Endothelial cell of umbilical vein (primary cell): ENCODE results near the gene DMD. TPM values are rescaled to one million over a fixed set of nuclear protein-coding genes. Genes with fewer than 3 reads are reported as not detected.

Experiments used
- BruUV-seq: library from RNA; stranded (reverse); fragments of 400-500 nt; replicated peaks from 2 replicates; lab custom pipeline; 2021; lab: Mats Ljungman, UMichigan
- CTCF ChIA-PET: fragments of 300-600, 350-600 bp; sonication (Branson Sonifier 250); formaldehyde crosslinking; loops from one replicate; lab custom pipeline; 2021; ENCODE audit warnings: antibody characterized with exemption, inconsistent platforms; lab: Charles Lee
- POLR2A ChIA-PET: fragments of 300-600, 350-600 bp; sonication (Branson Sonifier 250); formaldehyde crosslinking; loops from one replicate; lab custom pipeline; 2021; ENCODE audit warnings: antibody characterized with exemption, inconsistent platforms; lab: Charles Lee
- DNase-seq: peaks from one replicate; pipeline ENCODE4 v3.0.0-alpha.2; 2011; ENCODE audit warnings: low read depth, low spot score
- FAIRE-seq: peaks from 2 replicates; lab custom pipeline; 2011; peaks lifted over from hg19 to GRCh38; lab: Jason Lieb, UNC
- H2AFZ ChIP-seq: 2 replicates; pipeline ENCODE4 v1.6.0; 2012; ENCODE audit warnings: low read depth, low read length, control low read depth, inconsistent platforms
- H3K27ac ChIP-seq: 2 replicates; pipeline ENCODE4 v1.5.1; 2011; ENCODE audit warnings: low read depth, mild to moderate bottlenecking, control low read depth, low read length, moderate library complexity; ENCODE audit not compliant: insufficient read depth
- H3K27me3 ChIP-seq, 2 experiments: 2 replicates each; pipeline versions ENCODE4 v1.6.0 to v1.6.1; 2011; ENCODE audit warnings: low read length in 2 of 2, mixed read lengths in 1 of 2; ENCODE audit not compliant: control insufficient read depth in 2 of 2, insufficient read depth in 2 of 2
- H3K36me3 ChIP-seq, 2 experiments: 2 replicates in 1 of 2; 3 replicates in 1 of 2; pipeline ENCODE4 v1.5.1; 2011; ENCODE audit warnings: low read length in 2 of 2, mild to moderate bottlenecking in 1 of 2, moderate library complexity in 1 of 2; ENCODE audit not compliant: control insufficient read depth in 2 of 2, insufficient read depth in 2 of 2; ENCODE audit errors: extremely low read depth in 1 of 2
- H3K4me1 ChIP-seq: 3 replicates; pipeline ENCODE4 v1.5.1; 2011; ENCODE audit warnings: mild to moderate bottlenecking, low read length; ENCODE audit not compliant: control insufficient read depth, insufficient read depth; ENCODE audit errors: extremely low read depth
- H3K4me2 ChIP-seq: 2 replicates; pipeline ENCODE4 v1.6.1; 2011; ENCODE audit warnings: low read length, control low read depth, mixed read lengths; ENCODE audit not compliant: insufficient read depth
- H3K4me3 ChIP-seq, 3 experiments: fragments of 200-600 bp in 1 of 3; sonication (generic), shearing (Covaris generic) in 1 of 3; replicated peaks in 1 of 3; 2 replicates each; pipeline ENCODE4 v1.5.1; 2011 to 2016; ENCODE audit warnings: control low read depth in 3 of 3, low read length in 3 of 3, mild to moderate bottlenecking in 2 of 3, inconsistent platforms in 1 of 3, low read depth in 1 of 3, moderate library complexity in 1 of 3; ENCODE audit not compliant: insufficient read depth in 1 of 3
- H3K79me2 ChIP-seq: 2 replicates; pipeline ENCODE4 v1.6.0; 2012; ENCODE audit warnings: low read length, inconsistent platforms; ENCODE audit not compliant: control insufficient read depth, insufficient read depth
- H3K9ac ChIP-seq: replicated peaks from 2 replicates; pipeline ENCODE3; 2011; ENCODE audit warnings: low read length, control low read depth; ENCODE audit not compliant: insufficient read depth; ENCODE audit errors: extremely low read depth
- H3K9me1 ChIP-seq: replicated peaks from 3 replicates; pipeline ENCODE4 v1.6.0; 2011; ENCODE audit warnings: mild to moderate bottlenecking, low read length; ENCODE audit not compliant: control insufficient read depth, insufficient read depth; ENCODE audit errors: extremely low read depth
- H3K9me3 ChIP-seq: replicated peaks from 2 replicates; pipeline ENCODE4 v1.5.1; 2012; ENCODE audit warnings: low read length, inconsistent platforms; ENCODE audit not compliant: control insufficient read depth, insufficient read depth
- H4K20me1 ChIP-seq: replicated peaks from 2 replicates; pipeline ENCODE3; 2011; ENCODE audit warnings: mild to moderate bottlenecking, low read length; ENCODE audit not compliant: control insufficient read depth, insufficient read depth; ENCODE audit errors: extremely low read depth
- EZH2 ChIP-seq: IDR thresholded peaks from 2 replicates; pipeline ENCODE4 v1.6.1; 2012; ENCODE audit warnings: borderline replicate concordance, low read depth, mild to moderate bottlenecking, moderate library complexity, low read length, inconsistent platforms; ENCODE audit not compliant: severe bottlenecking
- FOS ChIP-seq: IDR thresholded peaks from 2 replicates; pipeline ENCODE4 v1.6.1; 2011; ENCODE audit warnings: mild to moderate bottlenecking, low read length, moderate library complexity, borderline replicate concordance; ENCODE audit not compliant: insufficient read depth
- GATA2 ChIP-seq: IDR thresholded peaks from 2 replicates; pipeline ENCODE4 v1.7.0; 2011; ENCODE audit warnings: low read depth, mild to moderate bottlenecking, moderate library complexity, mixed read lengths, low read length; ENCODE audit not compliant: insufficient read length, insufficient read depth
- JUN ChIP-seq: IDR thresholded peaks from 2 replicates; pipeline ENCODE4 v1.6.1; 2011; ENCODE audit warnings: borderline replicate concordance, low read depth; ENCODE audit not compliant: insufficient read length, insufficient read depth
- MAX ChIP-seq: IDR thresholded peaks from 2 replicates; pipeline ENCODE4 v1.6.1; 2011; ENCODE audit not compliant: insufficient read depth, insufficient read length
- MYC ChIP-seq: IDR thresholded peaks from one replicate; pipeline ENCODE4 v1.6.1; 2011; ENCODE audit warnings: mild to moderate bottlenecking, low read depth, low read length
- POLR2A ChIP-seq: IDR thresholded peaks from 2 replicates; pipeline ENCODE4 v1.6.1; 2012; ENCODE audit warnings: low read depth, mild to moderate bottlenecking, control low read depth, low read length
- POLR2AphosphoS5 ChIP-seq: IDR thresholded peaks from 2 replicates; pipeline ENCODE4 v1.6.1; 2012; ENCODE audit warnings: low read depth, mild to moderate bottlenecking, control low read depth, low read length, moderate library complexity; ENCODE audit not compliant: insufficient read depth
- dilution Hi-C: fragments of 300-500 bp; cut with MboI; formaldehyde crosslinking; loops from one replicate; pipeline ENCODE4 v1.15.0; 2019; ENCODE audit warnings: low sequenced_read_pairs; ENCODE audit not compliant: extremely low pct_ligation_motif_present
- intact Hi-C: fragments of 100-400 bp; cut with micrococcal nuclease; formaldehyde crosslinking; loops from one replicate; pipeline ENCODE4 v1.10.0; 2022
- polyA plus RNA-seq, 4 experiments: library from polyadenylated mRNA; depleted of rRNA in 3 of 4; stranded (reverse) in 3 of 4; unstranded in 1 of 4; fragments of >200 nt; gene quantifications; 2 replicates each; pipeline versions ENCODE4 v1.2.1 to v1.2.3, GENCODE V29; 2011 to 2012; ENCODE audit warnings: missing spikeins in 1 of 4
- total RNA-seq: library from RNA; stranded (reverse); gene quantifications from 2 replicates; pipeline ENCODE4 v1.2.3, GENCODE V29; 2021
- TF ChIP-seq, protein P1 (sequence below), 2 donors: IDR thresholded peaks; 1 replicate in 1 of 2; 2 replicates in 1 of 2; pipeline ENCODE4 v1.5.1; 2011; ENCODE audit warnings: low read length in 2 of 2, mild to moderate bottlenecking in 2 of 2, moderate library complexity in 2 of 2, control low read depth in 1 of 2, inconsistent platforms in 1 of 2, low read depth in 1 of 2; ENCODE audit not compliant: insufficient read depth in 1 of 2; ENCODE audit errors: extremely low read depth in 1 of 2

The DMD gene
- total and polyA plus RNA-seq, 2 donors (not counting 3 experiments of a cell fraction or from before 2014, with no cell fraction given) = 7.3 to 9.0 TPM

DNA sequence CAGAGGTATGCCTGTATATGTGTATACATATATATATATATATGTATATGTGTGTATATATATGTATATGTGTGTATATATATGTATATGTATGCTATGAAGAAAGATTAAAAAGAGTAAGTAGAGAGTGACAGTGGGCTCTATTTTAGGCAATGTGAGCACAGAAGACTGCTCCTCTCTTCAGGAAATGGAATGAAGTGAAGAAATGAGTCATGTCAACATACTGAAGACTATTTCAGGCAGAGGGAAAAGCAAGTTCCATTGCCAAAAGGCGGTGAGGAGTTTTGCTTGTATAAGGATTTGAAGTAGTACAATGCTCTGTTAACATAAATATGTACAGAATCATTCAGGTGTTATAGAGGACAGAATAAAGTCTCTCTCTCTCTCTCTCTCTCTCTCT, 1366.3 kb downstream of the DMD start:
- Histone ChIP-seq H3K79me2 (no peaks in the 10 kb centered on the region), H3K4me2 (no peak overlapping the region), H3K27me3 (no peaks in the 10 kb centered on the region), H3K36me3 (no peaks in the 10 kb centered on the region), H3K9me1 (no peaks in the 10 kb centered on the region), H3K4me1 (peaks cover 8% of the 10 kb centered on the region), H2AFZ (no peak overlapping the region), H4K20me1 (no peaks in the 10 kb centered on the region), H3K4me3 (no peak overlapping the region), H3K9ac (no peak overlapping the region), H3K27ac (no peak overlapping the region), H3K9me3 (no peaks in the 10 kb centered on the region)
- dilution Hi-C loops (no loop called here), intact Hi-C loops (no loop called here)
- CTCF ChIA-PET = no interaction called here
- DNase-seq = peak; percentile 6
- BruUV-seq = no TSS peak
- POLR2A ChIA-PET = no interaction called here
- no peak for FAIRE-seq
- TF ChIP-seq, protein P1, sequence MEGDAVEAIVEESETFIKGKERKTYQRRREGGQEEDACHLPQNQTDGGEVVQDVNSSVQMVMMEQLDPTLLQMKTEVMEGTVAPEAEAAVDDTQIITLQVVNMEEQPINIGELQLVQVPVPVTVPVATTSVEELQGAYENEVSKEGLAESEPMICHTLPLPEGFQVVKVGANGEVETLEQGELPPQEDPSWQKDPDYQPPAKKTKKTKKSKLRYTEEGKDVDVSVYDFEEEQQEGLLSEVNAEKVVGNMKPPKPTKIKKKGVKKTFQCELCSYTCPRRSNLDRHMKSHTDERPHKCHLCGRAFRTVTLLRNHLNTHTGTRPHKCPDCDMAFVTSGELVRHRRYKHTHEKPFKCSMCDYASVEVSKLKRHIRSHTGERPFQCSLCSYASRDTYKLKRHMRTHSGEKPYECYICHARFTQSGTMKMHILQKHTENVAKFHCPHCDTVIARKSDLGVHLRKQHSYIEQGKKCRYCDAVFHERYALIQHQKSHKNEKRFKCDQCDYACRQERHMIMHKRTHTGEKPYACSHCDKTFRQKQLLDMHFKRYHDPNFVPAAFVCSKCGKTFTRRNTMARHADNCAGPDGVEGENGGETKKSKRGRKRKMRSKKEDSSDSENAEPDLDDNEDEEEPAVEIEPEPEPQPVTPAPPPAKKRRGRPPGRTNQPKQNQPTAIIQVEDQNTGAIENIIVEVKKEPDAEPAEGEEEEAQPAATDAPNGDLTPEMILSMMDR (IDR thresholded peaks at IDR 0.05; ENCODE audit: extremely low read depth in 1 of 2, insufficient read depth in 1 of 2, low read depth in 1 of 2, low read length in 2 of 2) = no peak
- no peak for TF ChIP-seq GATA2
- peak; percentile 14 for TF ChIP-seq JUN
- TF ChIP-seq MYC = no peak
- no peak for TF ChIP-seq EZH2
- no peak for TF ChIP-seq MAX
- peak; percentile 18 for TF ChIP-seq FOS
- no peak for TF ChIP-seq POLR2A
- no peak for TF ChIP-seq POLR2AphosphoS5
